ENCODE measurements around the gene ARID3B. TPM values are rescaled to one million over a fixed set of nuclear protein-coding genes. Genes with fewer than 3 reads are reported as not detected.

ARID3B gene
- total RNA-seq, 4 donors from 2014 or later = 3.6 to 6.8 (median 6.7) TPM

- DNase-seq (ENCODE audit: extremely low spot score) = no peak
- Histone ChIP-seq H3K4me1 (peaks cover 16 to 32% (median 18%) of the 10 kb centered on the region in 4 donors), H3K27ac (replicated peaks in 1 of 4) (no peak overlapping the region), H3K36me3 (peaks cover 14 to 51% (median 28%) of the 10 kb centered on the region in 4 donors), H3K9me3 (no peaks in the 10 kb centered on the region), H3K4me3 (no peak overlapping the region), H3K27me3 (no peaks in the 10 kb centered on the region)
- intact Hi-C loops (cut with DNase I) = no loop called here
- WGBS = 88% methylated on average over 2 of the region's 2 CpGs
- TF ChIP-seq EP300 (IDR thresholded peaks at IDR 0.05) = no peak
- no peak for TF ChIP-seq CTCF (IDR thresholded peaks at IDR 0.05)
- no peak for TF ChIP-seq POLR2AphosphoS5 (IDR thresholded peaks at IDR 0.05)
- no peak for TF ChIP-seq POLR2A (IDR thresholded peaks at IDR 0.05; ENCODE audit: low read depth)
Observed at GRCh38 chr15:74643665-74644204, 102.7 kb downstream of the ARID3B start.

- Histone ChIP-seq H3K4me3 (no peak overlapping the region), H3K36me3 (peaks cover 0 to 23% (median 4%) of the 10 kb centered on the region in 4 donors), H3K27me3 (no peaks in the 10 kb centered on the region), H3K4me1 (peaks cover 26 to 46% (median 33%) of the 10 kb centered on the region in 4 donors), H3K27ac (replicated peaks in 1 of 4) (no peak overlapping the region), H3K9me3 (no peaks in the 10 kb centered on the region)
- no peak for DNase-seq (ENCODE audit: extremely low spot score)
- intact Hi-C loops (cut with DNase I) = no loop called here
- TF ChIP-seq POLR2AphosphoS5 (IDR thresholded peaks at IDR 0.05) (no peak), EP300 (IDR thresholded peaks at IDR 0.05) (no peak), POLR2A (IDR thresholded peaks at IDR 0.05; ENCODE audit: low read depth) (no peak), CTCF (IDR thresholded peaks at IDR 0.05) (no peak)
Observed at GRCh38 chr15:74646480-74646879, 105.5 kb downstream of the ARID3B start.

Other genes starting within 250 kb of the ARID3B start
- gene CYP11A1, start 173.6 kb upstream of the ARID3B start, total RNA-seq = 1 to 10 TPM; 1.7 to 2.5 (median 1.8) TPM
- 1 to 10 TPM; 1.2 to 4.1 (median 2.7) TPM for gene SEMA7A, start 107.3 kb upstream of the ARID3B start, total RNA-seq
- gene UBL7, start 80.1 kb upstream of the ARID3B start, total RNA-seq = 10 to 100 TPM; 52.7 to 69.7 (median 60.5) TPM
- gene CLK3, start 74.6 kb downstream of the ARID3B start, total RNA-seq = 10 to 100 TPM; 74.6 to 89.8 (median 80.7) TPM
- gene EDC3, start 154.8 kb downstream of the ARID3B start, total RNA-seq = 10 to 100 TPM in 3 of 4 donors, 1 to 10 TPM in 1; 9.6 to 19.5 (median 17.9) TPM
- gene CYP1A1, start 184.3 kb downstream of the ARID3B start, total RNA-seq = 1 to 10 TPM in 2 of 4 donors, not detected in 2; 1.5 to 2.5 TPM
- gene CYP1A2, start 207.6 kb downstream of the ARID3B start, total RNA-seq = not detected
- 10 to 100 TPM; 14.0 to 28.7 (median 21.9) TPM for gene CSK, start 240.9 kb downstream of the ARID3B start, total RNA-seq